Fibroblast of gingiva (primary cell): ENCODE data around the gene GJC2.
A peak's percentile ranks its signal among the peaks of the same experiment; 100 is the strongest.

ENCODE experiments used
- DNase-seq: peaks from one replicate; pipeline ENCODE4 v3.0.0-alpha.2; 2011; ENCODE audit warnings: low read depth

The GJC2 gene

DNA sequence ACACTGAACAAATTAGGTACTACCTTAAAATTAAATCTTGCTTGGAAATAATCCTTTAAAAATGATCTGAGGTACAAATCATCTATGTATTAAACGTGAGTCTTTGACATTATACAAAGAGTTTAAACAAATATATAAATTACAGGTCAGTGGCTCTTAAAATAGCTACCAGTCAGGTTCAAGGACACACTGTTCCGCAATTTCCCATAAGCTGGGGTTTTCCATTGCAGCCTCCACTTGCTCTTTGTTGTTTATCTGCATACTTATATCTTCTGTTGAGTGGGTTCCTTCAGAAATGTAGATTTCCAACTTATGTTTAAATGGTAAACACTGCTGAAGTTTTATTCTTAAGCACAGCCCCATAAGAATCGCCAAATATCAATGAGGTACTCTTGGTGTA is 34.9 kb upstream of the GJC2 start:
- no peak for DNase-seq

- DNase-seq: no peak
These were observed 32.4 kb upstream of the GJC2 start for GRCh38 chr1:228117335-228117734.

DNA sequence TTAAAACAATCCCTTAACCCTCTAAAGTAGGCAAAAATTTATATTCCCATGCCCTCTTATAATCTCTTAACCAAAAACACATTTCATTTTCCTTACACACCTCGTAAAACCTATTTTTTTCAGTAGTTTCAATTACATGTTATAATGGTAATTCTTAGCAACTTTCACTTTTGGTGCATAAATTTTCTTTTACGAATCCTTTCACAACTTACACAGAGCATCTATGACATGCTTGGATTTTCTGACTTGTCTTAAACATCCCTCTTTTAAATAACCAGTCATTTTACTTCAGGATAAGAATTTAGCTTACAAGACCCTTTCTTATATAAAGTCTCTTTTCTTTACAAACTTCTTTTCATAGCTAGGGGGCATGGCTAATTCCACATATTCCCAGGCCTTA is 31.7 kb upstream of the GJC2 start:
- no peak for DNase-seq

- no peak for DNase-seq
These were observed 29.4 kb upstream of the GJC2 start for GRCh38 chr1:228120351-228120750.

DNA sequence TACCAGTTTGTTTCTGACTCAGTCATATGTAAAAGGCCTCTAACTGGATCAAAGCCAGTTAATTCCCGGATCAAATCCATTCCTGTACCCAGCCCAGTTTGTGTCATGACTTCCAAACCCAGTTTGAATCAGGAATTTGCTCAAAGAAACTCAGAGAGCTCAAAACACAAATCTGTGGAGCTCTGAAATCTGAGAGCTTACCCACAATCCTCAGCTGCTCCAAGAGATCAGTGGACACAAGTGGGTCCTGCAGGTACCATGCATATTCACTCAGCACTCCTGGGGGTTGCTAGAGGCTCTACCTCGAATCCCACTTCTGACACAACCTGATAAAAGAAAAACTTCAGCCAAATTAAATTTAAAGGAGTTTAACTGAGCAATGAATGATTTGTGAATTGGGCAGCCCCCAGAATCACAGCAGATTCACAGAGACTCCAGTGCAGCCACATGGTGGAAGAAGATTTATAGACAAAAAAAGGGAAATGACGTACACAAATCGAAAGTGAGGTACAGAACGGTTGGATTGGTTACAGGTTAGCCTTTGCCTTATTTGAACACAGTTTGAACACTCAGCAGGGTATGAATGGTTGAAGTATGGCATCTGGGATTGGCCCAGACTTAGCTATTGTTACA is 28.8 kb upstream of the GJC2 start:
- peak; percentile 18 for DNase-seq

- no peak for DNase-seq
These were observed 26.7 kb upstream of the GJC2 start for GRCh38 chr1:228122921-228123441.

GRCh38 chr1:228123505-228123904 is 26.2 kb upstream of the GJC2 start:
- DNase-seq: no peak

- DNase-seq: no peak
These were observed 24.5 kb upstream of the GJC2 start for GRCh38 chr1:228125185-228125584.

DNA sequence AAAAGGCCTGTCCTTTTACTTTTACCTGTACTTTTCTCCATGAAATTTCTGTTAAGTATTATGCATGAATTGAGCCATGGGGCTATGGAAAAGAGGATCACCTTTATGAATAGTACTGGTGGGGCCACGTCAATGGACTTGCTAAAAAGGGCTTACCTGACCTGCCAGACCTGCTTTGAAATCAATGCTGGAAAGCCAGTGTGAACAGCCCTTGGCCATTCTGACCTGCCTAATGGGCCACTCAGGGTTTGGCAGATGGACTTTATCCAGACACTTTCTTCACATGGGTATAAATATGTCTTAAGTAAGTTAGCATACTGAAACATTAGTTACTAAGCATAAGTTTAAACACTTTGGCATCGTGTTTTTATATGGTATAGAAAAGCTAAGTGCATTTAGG is 18.0 kb upstream of the GJC2 start:
- DNase-seq: no peak

DNA sequence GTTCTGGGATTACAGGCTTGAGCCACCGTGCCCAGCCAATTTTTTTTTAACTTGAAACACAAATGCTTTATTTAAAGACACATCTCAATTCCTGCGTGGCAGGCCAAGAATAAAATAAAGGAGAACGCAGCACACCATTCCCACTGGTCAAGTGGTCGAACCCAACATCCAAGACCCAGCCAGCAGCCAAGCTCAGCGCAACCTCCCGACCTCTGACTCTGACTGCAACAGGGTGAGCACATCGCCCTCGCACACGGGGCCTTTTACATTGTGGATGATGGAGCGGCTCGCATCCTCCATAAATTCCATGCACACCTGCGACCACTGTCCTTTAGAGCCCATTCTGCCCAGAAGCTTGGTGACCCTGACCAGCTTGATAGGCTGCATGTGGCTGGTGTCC is 15.1 kb upstream of the GJC2 start:
- no peak for DNase-seq

DNA sequence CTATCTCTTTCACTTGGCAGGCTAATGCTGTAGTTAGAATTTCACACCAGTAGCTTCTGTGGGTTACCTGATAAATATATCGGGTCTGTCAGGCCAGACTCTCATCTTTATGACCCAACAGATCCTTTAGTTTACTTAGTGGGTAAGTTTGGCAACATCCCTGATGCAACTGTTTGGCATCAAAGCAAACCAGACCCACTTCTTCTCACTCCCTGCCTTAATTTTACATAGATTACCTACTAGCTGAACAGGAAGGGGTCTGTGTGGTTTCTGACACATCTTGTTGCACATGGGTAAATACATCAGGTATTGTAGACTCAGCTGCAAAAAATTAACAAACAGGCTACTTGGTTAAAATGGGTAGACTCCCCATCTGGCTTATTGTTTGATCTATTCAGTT is 12.8 kb upstream of the GJC2 start:
- DNase-seq: no peak

- no peak for DNase-seq
These were observed 10.3 kb upstream of the GJC2 start for GRCh38 chr1:228139406-228139930.

- DNase-seq: peak; percentile 100
These were observed 9.6 kb upstream of the GJC2 start, which contains the start of gene GUK1 for GRCh38 chr1:228139931-228140723. TSS of gene GUK1 (plus strand) at chr1:228140279. CDS start at chr1:228140303, 24 bp downstream.

DNA sequence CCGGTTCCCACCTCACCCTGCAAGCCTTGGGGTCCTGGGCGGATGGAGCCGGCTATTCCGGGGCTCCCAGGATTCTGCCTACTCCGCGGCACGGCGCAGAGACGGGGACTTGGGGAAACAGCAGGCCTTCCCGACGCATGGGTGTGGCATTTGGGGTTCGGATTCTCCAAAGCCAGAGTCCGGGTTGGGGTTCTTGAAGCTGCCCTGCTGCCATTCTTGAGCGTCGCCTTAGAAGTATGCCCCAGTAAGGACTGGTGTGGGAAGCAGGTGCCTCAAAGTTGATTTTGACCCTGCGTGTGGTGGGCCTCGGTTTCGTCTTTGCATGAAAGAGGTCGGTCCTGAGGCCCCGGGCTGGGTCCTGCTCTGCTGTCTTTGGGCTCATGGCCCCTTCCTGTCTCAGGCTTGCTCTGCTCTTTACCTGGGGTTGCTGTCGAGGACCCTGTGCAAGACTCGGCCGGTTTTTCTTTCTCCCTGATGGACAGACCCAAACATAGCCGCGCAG is 9.0 kb upstream of the GJC2 start:
- no peak for DNase-seq

DNA sequence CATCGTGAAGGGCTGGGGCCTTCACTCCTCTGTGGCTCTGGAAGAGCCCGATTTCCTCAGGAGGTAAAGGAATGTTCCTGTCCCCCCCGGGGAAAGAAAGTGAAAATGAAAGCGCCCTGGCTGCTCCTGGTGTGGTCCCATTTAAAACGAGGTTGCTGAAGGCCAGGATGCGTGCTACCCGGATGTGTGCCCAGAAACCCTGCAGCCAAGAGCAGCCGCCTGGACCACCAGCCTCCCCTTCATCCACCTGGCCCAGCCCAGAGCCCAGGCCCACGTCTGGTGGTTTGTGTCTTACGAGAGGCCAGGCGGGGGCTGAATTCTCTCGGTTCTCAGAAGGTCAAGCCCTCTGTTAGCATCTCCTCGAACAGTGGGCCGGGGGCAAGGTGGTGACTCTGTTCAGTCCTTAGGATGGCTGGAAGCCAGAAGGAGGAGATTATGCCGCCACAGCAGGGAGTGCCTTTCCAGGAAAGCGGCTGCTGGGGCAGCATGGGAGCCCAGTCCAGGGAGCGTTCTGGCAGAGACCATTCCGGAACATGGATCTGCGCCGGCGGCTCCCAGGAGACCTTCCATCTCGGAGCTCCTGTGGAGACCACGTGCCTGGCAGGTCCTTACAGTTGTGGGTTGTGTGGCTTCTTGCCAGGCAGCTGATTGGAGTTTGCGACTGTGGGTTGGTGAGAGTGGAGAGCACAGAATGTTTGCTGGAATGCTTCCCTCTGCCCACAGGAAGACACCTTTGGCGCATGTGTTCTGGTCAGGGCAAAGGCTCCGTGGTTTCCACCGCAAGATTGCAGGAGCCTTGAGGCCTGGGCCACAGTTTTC is 8.3 kb upstream of the GJC2 start:
- peak; percentile 36 for DNase-seq

- DNase-seq: no peak
These were observed 7.5 kb upstream of the GJC2 start for GRCh38 chr1:228142155-228142691.

DNA sequence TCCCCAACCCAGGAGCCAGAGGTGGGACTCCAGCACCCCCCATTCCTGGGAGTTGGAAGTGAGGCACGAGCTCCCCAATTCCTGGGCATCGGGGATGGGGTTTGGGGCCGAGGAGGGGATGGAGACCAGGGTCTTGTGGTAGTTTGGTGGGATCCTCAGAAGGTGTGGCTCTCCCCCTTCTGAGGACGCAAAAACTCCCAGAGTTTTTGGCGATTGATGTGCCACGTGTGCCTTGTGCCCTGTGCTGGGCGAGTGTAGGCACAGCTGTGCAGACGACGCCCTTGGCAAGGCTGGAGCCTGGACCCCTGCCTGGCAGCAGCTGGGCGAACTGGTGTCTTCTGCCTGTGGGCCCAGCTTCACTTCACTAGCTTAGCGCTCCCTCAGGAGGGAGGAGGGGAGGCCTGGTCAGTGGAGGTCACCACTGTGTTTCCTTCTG is 7.0 kb upstream of the GJC2 start:
- no peak for DNase-seq

GRCh38 chr1:228143480-228144192 is 6.1 kb upstream of the GJC2 start:
- no peak for DNase-seq

- DNase-seq: no peak
These were observed 5.3 kb upstream of the GJC2 start for GRCh38 chr1:228144193-228144992.

DNA sequence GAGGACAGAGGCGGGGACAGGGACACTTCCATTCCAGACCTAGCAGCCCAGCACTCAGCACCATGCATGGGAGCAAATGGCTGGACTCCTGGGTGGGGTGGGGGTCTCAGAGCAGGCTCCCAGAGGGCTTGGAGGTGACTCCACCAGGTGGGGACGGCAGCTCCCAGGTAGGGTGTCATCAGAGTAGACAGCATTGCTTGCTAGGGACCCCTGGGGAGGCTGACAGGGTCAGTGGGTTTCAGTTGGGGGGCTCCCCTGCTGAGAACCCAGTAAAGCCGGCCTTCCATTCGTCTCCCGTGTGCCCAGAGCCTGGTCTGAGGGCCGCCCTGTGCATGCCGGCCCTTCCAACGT is 4.8 kb upstream of the GJC2 start:
- DNase-seq: no peak
